Right atrium auricular region (tissue), 2 donors: ENCODE measurements around the gene DAW1. TPM values are rescaled to one million over a fixed set of nuclear protein-coding genes. Genes with fewer than 3 reads are reported as not detected.

ENCODE experiments used
- DNase-seq: peaks from one replicate; pipeline ENCODE4 v3.0.0-alpha.2; 2019; ENCODE audit warnings: low spot score
- H3K27ac ChIP-seq, 2 donors: fragments of 200-600 bp; sonication (generic); 1 replicate in 1 of 2; 2 replicates in 1 of 2; pipeline ENCODE4 v1.5.1; 2016 to 2019
- H3K27me3 ChIP-seq, 2 donors: fragments of 200-600 bp; sonication (generic); one replicate each; pipeline versions ENCODE4 v1.5.1 to v1.6.0; 2017 to 2019
- H3K36me3 ChIP-seq: fragments of 200-600 bp; sonication (generic); one replicate; pipeline ENCODE4 v1.5.1; 2016
- H3K4me1 ChIP-seq, 2 donors: fragments of 200-600 bp; sonication (generic); one replicate each; pipeline versions ENCODE4 v1.5.1 to v1.6.0; 2017 to 2019
- H3K4me3 ChIP-seq, 2 donors: fragments of 200-600 bp; sonication (generic); 1 replicate in 1 of 2; 2 replicates in 1 of 2; pipeline ENCODE4 v1.5.1; 2017 to 2019; ENCODE audit warnings: mild to moderate bottlenecking in 1 of 2, moderate library complexity in 1 of 2
- H3K9me3 ChIP-seq, 2 donors: fragments of 200-600 bp; sonication (generic); one replicate each; pipeline ENCODE4 v1.5.1; 2019
- total RNA-seq, 2 donors: library from RNA; depleted of rRNA; stranded (reverse); fragments of >200 nt; gene quantifications; one replicate each; pipeline ENCODE4 v1.1.0, GENCODE V29; 2016
- TF ChIP-seq, protein P1 (sequence below), 2 donors: fragments of 200-600 bp; sonication (generic); IDR thresholded peaks; one replicate each; pipeline ENCODE4 v1.5.1; 2019; ENCODE audit warnings: antibody characterized with exemption in 2 of 2

The DAW1 gene
- total RNA-seq = under 1 TPM in 1 of 2 donors, not detected in 1; 0.43 TPM

DNA sequence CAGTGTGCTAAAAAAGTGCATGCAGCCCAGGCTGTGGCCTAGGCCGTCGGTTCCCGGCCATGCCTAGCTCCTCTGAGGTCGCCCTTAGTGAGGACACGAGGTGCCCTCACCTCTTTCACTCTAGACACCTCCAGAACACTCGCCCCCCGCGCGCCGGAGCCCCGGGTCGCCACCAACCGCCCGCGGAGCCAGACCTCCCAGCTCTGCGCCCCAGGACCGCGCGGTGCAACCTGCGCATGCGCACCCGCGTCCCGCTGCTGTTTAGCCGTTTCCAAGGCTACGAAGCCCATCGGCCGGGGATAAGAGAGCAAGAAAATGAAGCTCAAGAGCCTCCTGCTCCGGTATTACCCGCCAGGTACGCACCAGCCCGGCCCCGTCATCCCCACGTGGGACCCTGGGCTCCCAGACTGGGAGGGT, at the start of gene DAW1:
TSS of gene DAW1 (plus strand) at position 257 of the 417 bp plus-strand sequence. CDS start at position 316, 59 bp downstream.
- Histone ChIP-seq H3K4me3 (peak within 1 kb of the TSS; percentile 23 to 38), H3K9me3 (no peaks in the 10 kb centered on the region), H3K27ac (no peak within 1 kb of the TSS), H3K36me3 (no peaks in the 10 kb centered on the region), H3K4me1 (peaks cover 0 to 8% of the 10 kb centered on the region in 2 donors), H3K27me3 (no peaks in the 10 kb centered on the region)
- TF ChIP-seq, protein P1, sequence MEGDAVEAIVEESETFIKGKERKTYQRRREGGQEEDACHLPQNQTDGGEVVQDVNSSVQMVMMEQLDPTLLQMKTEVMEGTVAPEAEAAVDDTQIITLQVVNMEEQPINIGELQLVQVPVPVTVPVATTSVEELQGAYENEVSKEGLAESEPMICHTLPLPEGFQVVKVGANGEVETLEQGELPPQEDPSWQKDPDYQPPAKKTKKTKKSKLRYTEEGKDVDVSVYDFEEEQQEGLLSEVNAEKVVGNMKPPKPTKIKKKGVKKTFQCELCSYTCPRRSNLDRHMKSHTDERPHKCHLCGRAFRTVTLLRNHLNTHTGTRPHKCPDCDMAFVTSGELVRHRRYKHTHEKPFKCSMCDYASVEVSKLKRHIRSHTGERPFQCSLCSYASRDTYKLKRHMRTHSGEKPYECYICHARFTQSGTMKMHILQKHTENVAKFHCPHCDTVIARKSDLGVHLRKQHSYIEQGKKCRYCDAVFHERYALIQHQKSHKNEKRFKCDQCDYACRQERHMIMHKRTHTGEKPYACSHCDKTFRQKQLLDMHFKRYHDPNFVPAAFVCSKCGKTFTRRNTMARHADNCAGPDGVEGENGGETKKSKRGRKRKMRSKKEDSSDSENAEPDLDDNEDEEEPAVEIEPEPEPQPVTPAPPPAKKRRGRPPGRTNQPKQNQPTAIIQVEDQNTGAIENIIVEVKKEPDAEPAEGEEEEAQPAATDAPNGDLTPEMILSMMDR (IDR thresholded peaks at IDR 0.05) = no peak
- no peak for DNase-seq

DNA sequence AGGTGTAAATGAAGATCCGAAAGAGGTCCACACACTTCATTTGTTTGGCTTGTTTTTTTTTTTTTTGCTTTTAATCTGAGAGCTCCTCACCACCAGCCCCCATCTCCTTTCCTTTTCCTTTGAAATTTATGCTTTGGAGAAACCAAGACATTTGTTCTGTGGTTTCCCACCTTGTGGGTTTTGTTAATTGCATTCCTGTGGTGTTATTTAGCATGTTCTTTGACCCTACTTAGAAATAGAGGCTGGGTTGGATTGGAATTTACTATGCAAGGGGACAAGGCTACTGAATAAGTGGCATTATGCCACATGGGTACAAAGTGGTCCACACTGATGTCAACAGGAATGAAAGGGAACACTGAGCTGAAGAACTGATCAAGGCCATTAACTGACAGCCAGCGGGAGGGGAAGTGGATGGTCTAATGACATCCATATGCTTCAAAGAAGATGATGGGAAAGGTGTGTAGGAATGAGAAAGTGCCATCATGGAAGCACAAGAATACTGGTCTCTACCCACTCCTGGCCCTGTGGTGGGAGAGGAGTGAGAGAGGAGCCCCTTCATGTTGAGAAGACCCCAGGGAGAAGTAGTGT, 48.9 kb upstream of the DAW1 start:
- Histone ChIP-seq H3K27me3 (no peaks in the 10 kb centered on the region), H3K4me1 (peaks cover 0 to 12% of the 10 kb centered on the region in 2 donors), H3K4me3 (no peak overlapping the region), H3K9me3 (no peaks in the 10 kb centered on the region), H3K36me3 (no peaks in the 10 kb centered on the region), H3K27ac (no peak overlapping the region)
- TF ChIP-seq, protein P1 (IDR thresholded peaks at IDR 0.05) = no peak
- DNase-seq = no peak

- H3K27ac ChIP-seq = no peak overlapping the region
- DNase-seq = no peak
- H3K9me3 ChIP-seq = no peaks in the 10 kb centered on the region
- no peaks in the 10 kb centered on the region for H3K4me1 ChIP-seq
- H3K27me3 ChIP-seq = no peaks in the 10 kb centered on the region
- H3K4me3 ChIP-seq = no peak overlapping the region
- no peaks in the 10 kb centered on the region for H3K36me3 ChIP-seq
- TF ChIP-seq, protein P1 (IDR thresholded peaks at IDR 0.05) = no peak
These were observed 47.5 kb upstream of the DAW1 start for GRCh38 chr2:227823922-227824321.

DNA sequence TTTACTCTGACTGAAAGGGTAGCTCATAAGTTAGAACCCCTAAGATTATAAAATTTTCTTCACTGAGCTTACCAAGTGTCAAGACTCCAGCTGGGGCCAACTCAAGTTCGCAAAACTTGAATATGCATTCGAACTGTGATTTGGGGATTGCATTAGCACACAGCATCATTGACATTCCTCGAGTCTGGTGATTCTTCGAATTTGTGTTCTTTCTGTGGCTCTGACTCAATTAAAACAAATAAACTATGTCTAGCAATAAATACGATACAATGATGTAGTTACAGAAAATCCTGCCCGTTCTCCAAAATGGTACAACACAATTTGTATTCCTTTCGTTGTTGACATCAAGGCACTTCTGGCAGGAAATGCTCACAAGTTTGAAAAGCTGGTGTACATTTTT, 46.7 kb upstream of the DAW1 start:
- H3K9me3 ChIP-seq = no peaks in the 10 kb centered on the region
- H3K4me3 ChIP-seq = no peak overlapping the region
- no peaks in the 10 kb centered on the region for H3K36me3 ChIP-seq
- H3K4me1 ChIP-seq = no peaks in the 10 kb centered on the region
- no peaks in the 10 kb centered on the region for H3K27me3 ChIP-seq
- no peak for DNase-seq
- H3K27ac ChIP-seq = no peak overlapping the region
- TF ChIP-seq, protein P1 (IDR thresholded peaks at IDR 0.05) = no peak

GRCh38 chr2:227826019-227826521, 45.4 kb upstream of the DAW1 start:
- TF ChIP-seq, protein P1 (IDR thresholded peaks at IDR 0.05) = no peak
- no peaks in the 10 kb centered on the region for H3K27me3 ChIP-seq
- no peaks in the 10 kb centered on the region for H3K36me3 ChIP-seq
- no peaks in the 10 kb centered on the region for H3K4me1 ChIP-seq
- DNase-seq = no peak
- no peak overlapping the region for H3K4me3 ChIP-seq
- H3K9me3 ChIP-seq = no peaks in the 10 kb centered on the region
- no peak overlapping the region for H3K27ac ChIP-seq

DNA sequence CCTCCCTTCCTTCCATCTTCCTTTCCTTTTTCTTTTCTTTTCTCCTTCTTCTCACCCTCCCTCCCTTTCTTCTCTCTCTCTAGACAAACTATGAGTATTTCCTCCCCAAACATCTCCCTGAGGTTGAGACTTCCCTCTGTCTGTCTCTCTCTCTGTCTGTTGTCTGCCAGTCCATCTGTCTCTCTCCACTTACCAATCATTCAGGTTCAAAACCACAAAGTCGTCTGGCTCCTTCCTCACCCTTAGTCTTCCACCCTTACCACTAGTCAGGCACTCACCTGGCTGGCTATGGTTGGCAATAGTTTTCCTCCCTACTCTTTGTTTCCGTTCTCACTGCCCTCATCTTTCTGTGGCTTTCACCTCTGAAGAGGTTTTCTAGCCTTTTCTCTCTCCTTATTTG, 44.9 kb upstream of the DAW1 start:
- Histone ChIP-seq H3K9me3 (no peaks in the 10 kb centered on the region), H3K27me3 (no peaks in the 10 kb centered on the region), H3K27ac (no peak overlapping the region), H3K36me3 (no peaks in the 10 kb centered on the region), H3K4me1 (no peaks in the 10 kb centered on the region), H3K4me3 (no peak overlapping the region)
- TF ChIP-seq, protein P1 (IDR thresholded peaks at IDR 0.05) = no peak
- no peak for DNase-seq
